Activated B cell treated with CpG ODN at 0.5 μM for 24 hours (primary cell): ENCODE measurements around the gene CDCA3. TPM values are rescaled to one million over a fixed set of nuclear protein-coding genes. Genes with fewer than 3 reads are reported as not detected.

Experiments used
- ATAC-seq: fragments of 200-7000 bp; cut with Tn5 transposase; one replicate; pipeline ENCODE4 v1.10.0; 2021; ENCODE audit warnings: low read depth, mild to moderate bottlenecking, moderate library complexity
- CTCF ChIA-PET: fragments of 350-600 bp; sonication (Branson Sonifier 250); formaldehyde crosslinking; loops from one replicate; lab custom pipeline; 2021; ENCODE audit warnings: antibody characterized with exemption; lab: Charles Lee
- POLR2A ChIA-PET: fragments of 350-600 bp; sonication (Branson Sonifier 250); formaldehyde crosslinking; loops from one replicate; lab custom pipeline; 2021; ENCODE audit warnings: antibody characterized with exemption; lab: Charles Lee
- DNase-seq: peaks from one replicate; pipeline ENCODE4 v3.0.0; 2022
- H3K27ac Mint-ChIP-seq: one replicate; pipeline ENCODE4 v1.8.0; 2020; ENCODE audit warnings: mixed read lengths
- H3K27me3 Mint-ChIP-seq: one replicate; pipeline ENCODE4 v1.8.0; 2021; ENCODE audit warnings: mixed read lengths
- H3K36me3 Mint-ChIP-seq: one replicate; pipeline ENCODE4 v1.8.0; 2021; ENCODE audit warnings: low read depth, mixed read lengths
- H3K4me1 Mint-ChIP-seq: one replicate; pipeline ENCODE4 v1.8.0; 2021; ENCODE audit warnings: mixed read lengths
- H3K4me3 Mint-ChIP-seq: one replicate; pipeline ENCODE4 v1.8.0; 2020; ENCODE audit warnings: mild to moderate bottlenecking, mixed read lengths
- H3K9me3 Mint-ChIP-seq: one replicate; pipeline ENCODE4 v1.8.0; 2020; ENCODE audit warnings: mixed read lengths
- intact Hi-C: fragments of 100-400 bp; cut with micrococcal nuclease; formaldehyde crosslinking; loops from one replicate; pipeline ENCODE4 v1.15.1; 2024
- total RNA-seq: library from RNA; stranded (reverse); gene quantifications from 2 replicates; pipeline ENCODE4 v1.2.3, GENCODE V29; 2022
- TF ChIP-seq, protein P1 (sequence below): fragments of 200-600 bp; IDR thresholded peaks from one replicate; pipeline ENCODE4 v1.8.0; 2022; ENCODE audit warnings: antibody characterized with exemption, mild to moderate bottlenecking

The CDCA3 gene
- 1.2 and 1.6 TPM in 2 replicates for total RNA-seq

- Mint-ChIP-seq H3K27ac (peak within 1 kb of the TSS; percentile 99), H3K27me3 (no peaks in the 10 kb centered on the region), H3K4me3 (peak within 1 kb of the TSS; percentile 100), H3K9me3 (no peaks in the 10 kb centered on the region), H3K36me3 (peaks cover 22% of the 10 kb centered on the region), H3K4me1 (peaks cover 30% of the 10 kb centered on the region)
- intact Hi-C loops: loop anchor here (1.0 to 5.0 kb wide), 9 partner anchors 23 to 1231 kb away; partner anchors contain the start of genes C1RL, CHD4, LPAR5 and LPCAT3
- ChIA-PET POLR2A (interaction anchor here (0.5 to 7.5 kb wide), 33 partner anchors 9 to 994 kb away, joined by 3 to 190 read pairs (median 6); partner anchors contain the start of genes C12orf57, C1RL, COPS7A and GAPDH), CTCF (interaction anchor here (0.8 to 4.0 kb wide), 6 partner anchors 16 to 281 kb away, joined by 3 to 34 read pairs (median 9); partner anchors contain the start of genes MLF2, SPSB2 and TPI1)
- TF ChIP-seq, protein P1, sequence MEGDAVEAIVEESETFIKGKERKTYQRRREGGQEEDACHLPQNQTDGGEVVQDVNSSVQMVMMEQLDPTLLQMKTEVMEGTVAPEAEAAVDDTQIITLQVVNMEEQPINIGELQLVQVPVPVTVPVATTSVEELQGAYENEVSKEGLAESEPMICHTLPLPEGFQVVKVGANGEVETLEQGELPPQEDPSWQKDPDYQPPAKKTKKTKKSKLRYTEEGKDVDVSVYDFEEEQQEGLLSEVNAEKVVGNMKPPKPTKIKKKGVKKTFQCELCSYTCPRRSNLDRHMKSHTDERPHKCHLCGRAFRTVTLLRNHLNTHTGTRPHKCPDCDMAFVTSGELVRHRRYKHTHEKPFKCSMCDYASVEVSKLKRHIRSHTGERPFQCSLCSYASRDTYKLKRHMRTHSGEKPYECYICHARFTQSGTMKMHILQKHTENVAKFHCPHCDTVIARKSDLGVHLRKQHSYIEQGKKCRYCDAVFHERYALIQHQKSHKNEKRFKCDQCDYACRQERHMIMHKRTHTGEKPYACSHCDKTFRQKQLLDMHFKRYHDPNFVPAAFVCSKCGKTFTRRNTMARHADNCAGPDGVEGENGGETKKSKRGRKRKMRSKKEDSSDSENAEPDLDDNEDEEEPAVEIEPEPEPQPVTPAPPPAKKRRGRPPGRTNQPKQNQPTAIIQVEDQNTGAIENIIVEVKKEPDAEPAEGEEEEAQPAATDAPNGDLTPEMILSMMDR: no peak
- peak; percentile 51 for ATAC-seq
- peak; percentile 76 for DNase-seq
Observed at GRCh38 chr12:6851153-6851920, at the start of gene CDCA3. CDCA3 (minus strand) TSS chr12:6851286; CDS start chr12:6850952, 334 bp downstream.

DNA sequence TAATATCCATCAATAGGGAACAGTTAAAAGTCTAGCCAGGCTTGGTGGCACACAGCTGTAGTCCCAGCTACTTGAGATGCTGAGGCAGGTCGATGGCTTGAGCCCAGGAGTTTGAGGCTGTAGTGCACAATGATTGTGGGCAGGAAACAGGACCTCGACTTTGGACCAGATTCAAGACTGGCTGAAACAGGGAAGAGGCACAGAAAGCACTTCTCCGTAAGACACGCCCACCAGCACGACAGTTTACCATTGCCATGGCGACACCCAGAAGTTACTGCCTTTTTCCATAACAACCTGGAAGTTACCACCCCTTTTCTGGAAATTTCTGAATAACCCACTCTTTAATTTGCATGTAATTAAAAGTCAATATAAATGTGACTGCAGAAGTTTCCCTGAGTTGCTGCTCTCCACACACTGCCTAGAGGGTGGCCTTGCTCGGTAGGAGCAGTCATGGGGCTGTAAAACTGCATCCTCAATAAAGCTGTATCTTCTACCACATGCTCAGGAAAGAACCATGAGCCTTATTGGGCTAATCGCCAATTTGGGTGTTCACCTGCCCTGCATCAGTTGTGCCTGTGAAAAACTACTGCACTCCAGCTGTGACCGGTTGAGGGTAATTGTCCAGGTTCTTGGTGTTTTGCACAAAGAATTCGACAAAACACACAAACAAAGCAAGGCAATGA is 48.9 kb upstream of the CDCA3 start:
- H3K9me3 Mint-ChIP-seq: no peaks in the 10 kb centered on the region
- H3K36me3 Mint-ChIP-seq: no peaks in the 10 kb centered on the region
- no peaks in the 10 kb centered on the region for H3K27me3 Mint-ChIP-seq
- H3K27ac Mint-ChIP-seq: no peak overlapping the region
- intact Hi-C loops: no loop called here
- TF ChIP-seq, protein P1: no peak
- H3K4me3 Mint-ChIP-seq: no peak overlapping the region
- peaks cover 8% of the 10 kb centered on the region for H3K4me1 Mint-ChIP-seq
- DNase-seq (no peak), ATAC-seq (no peak)
- CTCF ChIA-PET: interaction anchor here (0.9 to 1.5 kb wide), 2 partner anchors 31 to 38 kb away, joined by 3 to 4 read pairs; no protein-coding TSS in a partner anchor
- POLR2A ChIA-PET: interaction anchor here (1.1 to 1.4 kb wide), 3 partner anchors 9 to 44 kb away, joined by 3 read pairs; partner anchors contain the start of genes C12orf57 and RNU7-1

DNA sequence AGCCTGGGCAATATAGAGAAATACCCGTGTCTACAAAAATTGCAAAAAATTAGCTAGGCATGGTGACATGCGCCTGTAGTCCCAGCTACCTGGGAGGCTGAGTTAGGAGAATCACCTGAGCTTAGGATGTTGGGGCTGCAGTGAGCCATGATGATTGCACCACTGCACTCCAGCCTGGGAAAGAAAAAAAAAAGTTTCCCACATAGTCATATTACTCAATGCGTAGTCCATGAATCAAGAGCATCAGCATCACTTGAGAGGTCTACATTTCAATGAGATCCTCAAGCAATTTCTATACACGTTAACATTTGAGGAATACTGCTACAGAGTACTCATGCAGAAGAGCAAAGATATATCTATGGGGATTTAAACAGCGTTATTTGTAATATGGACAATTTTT is 48.3 kb upstream of the CDCA3 start:
- ATAC-seq (no peak), DNase-seq (no peak)
- ChIA-PET CTCF (interaction anchor here (0.9 to 1.5 kb wide), 2 partner anchors 30 to 38 kb away, joined by 3 to 4 read pairs; no protein-coding TSS in a partner anchor), POLR2A (interaction anchor here (0.8 to 1.4 kb wide), 4 partner anchors 8 to 109 kb away, joined by 3 to 5 read pairs (median 3); partner anchors contain the start of genes C12orf57 and RNU7-1)
- H3K9me3 Mint-ChIP-seq: no peaks in the 10 kb centered on the region
- no peaks in the 10 kb centered on the region for H3K36me3 Mint-ChIP-seq
- no peak overlapping the region for H3K27ac Mint-ChIP-seq
- no peaks in the 10 kb centered on the region for H3K27me3 Mint-ChIP-seq
- H3K4me3 Mint-ChIP-seq: no peak overlapping the region
- H3K4me1 Mint-ChIP-seq: peaks cover 8% of the 10 kb centered on the region
- intact Hi-C loops: no loop called here
- TF ChIP-seq, protein P1: no peak

- DNase-seq: no peak
- H3K4me3 Mint-ChIP-seq: no peak overlapping the region
- TF ChIP-seq, protein P1: no peak
- ChIA-PET POLR2A (no interaction called here), CTCF (no interaction called here)
- no peak for ATAC-seq
- intact Hi-C loops: no loop called here
- no peaks in the 10 kb centered on the region for H3K36me3 Mint-ChIP-seq
- no peak overlapping the region for H3K27ac Mint-ChIP-seq
- no peaks in the 10 kb centered on the region for H3K27me3 Mint-ChIP-seq
- H3K4me1 Mint-ChIP-seq: peaks cover 9% of the 10 kb centered on the region
- H3K9me3 Mint-ChIP-seq: no peaks in the 10 kb centered on the region
Observed at GRCh38 chr12:6896846-6897435, 45.9 kb upstream of the CDCA3 start.
